ENCODE measurements around the gene YLPM1. TPM values are rescaled to one million over a fixed set of nuclear protein-coding genes. Genes with fewer than 3 reads are reported as not detected.

Gene YLPM1
- total RNA-seq, 1 donor from 2014 or later: 53.0 TPM

GRCh38 chr14:74882103-74882920 is 119.2 kb downstream of the YLPM1 start:
- intact Hi-C loops (cut with DNase I): no loop called here
- peaks cover 51% of the 10 kb centered on the region for H3K4me1 ChIP-seq
- H3K4me3 ChIP-seq: peak overlapping the region; percentile 93
- peak; percentile 79 for DNase-seq
- H3K36me3 ChIP-seq: peaks cover 19% of the 10 kb centered on the region
- no peaks in the 10 kb centered on the region for H3K27me3 ChIP-seq
- TF ChIP-seq CTCF (IDR thresholded peaks at IDR 0.05): no peak
- peak overlapping the region; percentile 96 for H3K27ac ChIP-seq
- no peaks in the 10 kb centered on the region for H3K9me3 ChIP-seq
- ATAC-seq: peak; percentile 77

Other genes starting within 250 kb of the YLPM1 start
- gene LTBP2, start 151.1 kb upstream of the YLPM1 start, total RNA-seq: 117 TPM
- 36.8 TPM for gene AREL1, start 50.2 kb upstream of the YLPM1 start, total RNA-seq
- 40.7 TPM for gene FCF1, start 50.2 kb upstream of the YLPM1 start, total RNA-seq
- gene PROX2, start 112.8 kb downstream of the YLPM1 start, total RNA-seq: not detected
- gene DLST, start 118.6 kb downstream of the YLPM1 start, total RNA-seq: 90.1 TPM
- 5.1 TPM for gene RPS6KL1, start 159.9 kb downstream of the YLPM1 start, total RNA-seq
- 4.7 TPM for gene PGF, start 192.3 kb downstream of the YLPM1 start, total RNA-seq
- 34.8 TPM for gene EIF2B2, start 239.6 kb downstream of the YLPM1 start, total RNA-seq

Data from upper lobe of right lung (tissue), 1 donor.